IMR-90 (cell line): ENCODE measurements around the gene SCARB1. TPM values are rescaled to one million over a fixed set of nuclear protein-coding genes. Genes with fewer than 3 reads are reported as not detected.
"Not testable (repeated sequence)": the region's sequence is repeated elsewhere in the genome, so short reads cannot be mapped to it uniquely, and the experiment has no call there.

ENCODE experiments used
- ATAC-seq: fragments of 200-7000 bp; cut with Tn5 transposase; 2 replicates; pipeline ENCODE4 v1.9.1; 2020; ENCODE audit warnings: low read depth, mild to moderate bottlenecking, moderate library complexity
- BruUV-seq: library from RNA; stranded (reverse); fragments of 400-500 nt; replicated peaks from 2 replicates; lab custom pipeline; 2021; lab: Mats Ljungman, UMichigan
- CTCF ChIA-PET: fragments of 300-600 bp; formaldehyde crosslinking; extraction: SDS; loops from one replicate; lab custom pipeline; 2021; ENCODE audit warnings: antibody characterized with exemption; lab: Yijun Ruan, JAX
- POLR2A ChIA-PET: fragments of 300-600 bp; sonication (Branson Sonifier 250); formaldehyde crosslinking; loops from one replicate; lab custom pipeline; 2022; ENCODE audit warnings: antibody characterized with exemption; ENCODE audit not compliant: unreplicated experiment; lab: Charles Lee
- DNase-seq: peaks from one replicate; pipeline ENCODE4 v3.0.0; 2013
- H2AFZ ChIP-seq: replicated peaks from 2 replicates; pipeline ENCODE3; 2013; ENCODE audit warnings: low read length, mild to moderate bottlenecking; ENCODE audit not compliant: poor library complexity
- H2AK5ac ChIP-seq: 2 replicates; pipeline ENCODE4 v1.6.1; 2013; ENCODE audit warnings: low read depth, low read length, inconsistent platforms
- H2AK9ac ChIP-seq: replicated peaks from 2 replicates; pipeline ENCODE3; 2013; ENCODE audit warnings: mild to moderate bottlenecking, low read depth, low read length, moderate library complexity; ENCODE audit not compliant: poor library complexity
- H2BK120ac ChIP-seq: 2 replicates; pipeline ENCODE4 v1.6.1; 2013; ENCODE audit warnings: low read depth, low read length, inconsistent platforms
- H2BK15ac ChIP-seq: 3 replicates; pipeline ENCODE4 v1.6.1; 2013; ENCODE audit warnings: low read depth, low read length, inconsistent platforms
- H2BK20ac ChIP-seq: 2 replicates; pipeline ENCODE4 v1.6.1; 2013; ENCODE audit warnings: low read depth, mild to moderate bottlenecking, inconsistent platforms, low read length, moderate library complexity
- H2BK5ac ChIP-seq: 2 replicates; pipeline ENCODE4 v1.6.1; 2013; ENCODE audit warnings: mild to moderate bottlenecking, low read depth, low read length, inconsistent platforms; ENCODE audit not compliant: poor library complexity, severe bottlenecking
- H3K14ac ChIP-seq: replicated peaks from 2 replicates; pipeline ENCODE4 v1.6.1; 2013; ENCODE audit warnings: low read depth, low read length, inconsistent platforms
- H3K18ac ChIP-seq: 2 replicates; pipeline ENCODE4 v1.6.1; 2013; ENCODE audit warnings: low read depth, low read length, control low read depth
- H3K23ac ChIP-seq: 2 replicates; pipeline ENCODE4 v1.6.1; 2013; ENCODE audit warnings: low read depth, low read length, inconsistent platforms
- H3K27ac ChIP-seq: 2 replicates; pipeline ENCODE4 v1.5.1; 2013; ENCODE audit warnings: mild to moderate bottlenecking, control low read depth, low read length; ENCODE audit not compliant: insufficient read depth
- H3K27me3 ChIP-seq: 2 replicates; pipeline ENCODE4 v1.6.1; 2013; ENCODE audit warnings: low read length; ENCODE audit not compliant: control insufficient read depth, insufficient read depth
- H3K36me3 ChIP-seq: 2 replicates; pipeline ENCODE4 v1.6.1; 2013; ENCODE audit warnings: low read length, mixed read lengths; ENCODE audit not compliant: control insufficient read depth, insufficient read depth
- H3K4ac ChIP-seq: 2 replicates; pipeline ENCODE4 v1.6.1; 2013; ENCODE audit warnings: low read depth, low read length, inconsistent platforms
- H3K4me1 ChIP-seq: 2 replicates; pipeline ENCODE4 v1.6.1; 2013; ENCODE audit warnings: low read length, mixed read lengths; ENCODE audit not compliant: control insufficient read depth, insufficient read depth
- H3K4me2 ChIP-seq: 2 replicates; pipeline ENCODE4 v1.6.1; 2013; ENCODE audit warnings: low read depth, mild to moderate bottlenecking, control low read depth, low read length, moderate library complexity
- H3K4me3 ChIP-seq: 2 replicates; pipeline ENCODE4 v1.5.1; 2013; ENCODE audit warnings: low read depth, mild to moderate bottlenecking, control low read depth, low read length, moderate library complexity; ENCODE audit not compliant: insufficient read depth
- H3K56ac ChIP-seq: 2 replicates; pipeline ENCODE4 v1.6.1; 2013; ENCODE audit warnings: low read length, inconsistent platforms; ENCODE audit not compliant: insufficient read depth; ENCODE audit errors: extremely low read depth
- H3K79me1 ChIP-seq, 2 experiments: 2 replicates each; pipeline ENCODE4 v1.6.1; 2013; ENCODE audit warnings: low read length in 2 of 2, inconsistent platforms in 1 of 2, low read depth in 1 of 2
- H3K9ac ChIP-seq: 2 replicates; pipeline ENCODE4 v1.6.1; 2013; ENCODE audit warnings: low read depth, low read length, control low read depth
- H3K9me1 ChIP-seq: 2 replicates; pipeline ENCODE4 v1.6.1; 2013; ENCODE audit warnings: low read length, inconsistent platforms; ENCODE audit not compliant: insufficient read depth
- H3K9me3 ChIP-seq: 2 replicates; pipeline ENCODE4 v1.6.1; 2013; ENCODE audit warnings: low read length; ENCODE audit not compliant: control insufficient read depth, insufficient read depth
- H4K20me1 ChIP-seq: 2 replicates; pipeline ENCODE4 v1.6.1; 2013; ENCODE audit warnings: low read length, inconsistent platforms; ENCODE audit not compliant: insufficient read depth
- H4K5ac ChIP-seq: 2 replicates; pipeline ENCODE4 v1.6.1; 2013; ENCODE audit warnings: mild to moderate bottlenecking, low read depth, low read length, control low read depth
- H4K8ac ChIP-seq, 2 experiments: 2 replicates each; pipeline ENCODE4 v1.6.1; 2013; ENCODE audit warnings: low read depth in 2 of 2, low read length in 2 of 2, control low read depth in 1 of 2, inconsistent platforms in 1 of 2
- H4K91ac ChIP-seq: 2 replicates; pipeline ENCODE4 v1.6.1; 2013; ENCODE audit warnings: low read depth, low read length, inconsistent platforms; ENCODE audit not compliant: insufficient read depth
- RCOR1 ChIP-seq: IDR thresholded peaks from 2 replicates; pipeline ENCODE4 v1.6.1; 2012; ENCODE audit warnings: mild to moderate bottlenecking, low read length, improper control_type of control experiment; ENCODE audit not compliant: insufficient replicate concordance
- RFX5 ChIP-seq: IDR thresholded peaks from 2 replicates; pipeline ENCODE4 v1.8.0; 2012; ENCODE audit warnings: low read depth, mild to moderate bottlenecking, low read length, moderate library complexity
- USF2 ChIP-seq: fragments of 150-350 bp; IDR thresholded peaks from 2 replicates; pipeline ENCODE4 v1.6.1; 2017; ENCODE audit warnings: mild to moderate bottlenecking, antibody characterized with exemption, low read length, low read depth
- WGBS, 2 experiments: methylation state at CpG; one replicate each; pipeline versions ENCODE4 v1.1.5 to v1.1.7; 2013; ENCODE audit warnings: missing lambda C conversion rate in 2 of 2; ENCODE audit not compliant: insufficient read length in 1 of 2; ENCODE audit errors: extremely low coverage in 2 of 2; 5-methylcytosine and 5-hydroxymethylcytosine counted together
- dilution Hi-C: fragments of 300-500 bp; cut with HindIII; formaldehyde crosslinking; loops from one replicate; pipeline ENCODE4 v1.14.3; 2018; ENCODE audit warnings: low sequenced_read_pairs; ENCODE audit not compliant: unreplicated experiment
- in situ Hi-C: fragments of 300-500 bp; cut with MboI; formaldehyde crosslinking; loops from 3 replicates; pipeline ENCODE4 v1.14.3; 2019; ENCODE audit warnings: low sequenced_read_pairs, inconsistent platforms, mixed read lengths
- intact Hi-C: fragments of 100-400 bp; cut with micrococcal nuclease; formaldehyde crosslinking; loops from 2 replicates; pipeline ENCODE4 v1.10.0; 2022
- polyA plus RNA-seq, 3 experiments: library from polyadenylated mRNA; depleted of rRNA; stranded (reverse); fragments of >200 nt; gene quantifications; 2 replicates each; pipeline ENCODE4 v1.2.3, GENCODE V29; 2012; ENCODE audit warnings: low replicate concordance in 1 of 3
- total RNA-seq: library from RNA; depleted of rRNA; stranded (reverse); fragments of >200 nt; gene quantifications from 2 replicates; pipeline ENCODE4 v1.2.3, GENCODE V29; 2012

The SCARB1 gene
- total and polyA plus RNA-seq, 2 of the 4 experiments (the other 2 are of a cell fraction), result 3.0 to 24.8 TPM

- TF ChIP-seq RFX5, result no peak
- TF ChIP-seq USF2, result no peak
- TF ChIP-seq RCOR1, result no peak
These were observed 39.3 kb upstream of the SCARB1 start (continued) for GRCh38 chr12:124902916-124903315.

- intact Hi-C loops (loop anchor here (10.0 kb wide), 2 partner anchors 76 to 516 kb away; no protein-coding TSS in a partner anchor), in situ Hi-C loops (loop anchor here (5.0 kb wide), 1 partner anchor 859 kb away; no protein-coding TSS in a partner anchor), dilution Hi-C loops (no loop called here)
- DNase-seq (no peak), ATAC-seq (no peak)
- no peaks in the 10 kb centered on the region for H4K20me1 ChIP-seq
- H3K4me3 ChIP-seq, result no peak overlapping the region
- peaks cover 9% of the 10 kb centered on the region; the same call in 1 of the 2 replicates for H3K9me1 ChIP-seq
- H3K18ac ChIP-seq, result no peak overlapping the region
- peak overlapping the region; percentile 19; the same call in 1 of the 2 replicates for H2BK120ac ChIP-seq
- H3K4ac ChIP-seq, result peak overlapping the region; percentile 12; the same call in 1 of the 2 replicates
- peaks cover 14% of the 10 kb centered on the region for H3K4me1 ChIP-seq
- no peak overlapping the region for H2AK9ac ChIP-seq
- no peak overlapping the region for H3K27ac ChIP-seq
- H2BK15ac ChIP-seq, result no peak overlapping the region
- H4K8ac ChIP-seq, result no peak overlapping the region
- H3K56ac ChIP-seq, result no peak overlapping the region
- H3K27me3 ChIP-seq, result no peaks in the 10 kb centered on the region
- H3K9me3 ChIP-seq, result no peaks in the 10 kb centered on the region
- H2AK5ac ChIP-seq, result no peak overlapping the region
- H3K79me1 ChIP-seq, result 0 out of 4 replicates have a peak, but pooled peaks cover 0 to 3% of the 10 kb centered on the region in 2 experiments
- no peaks in the 10 kb centered on the region for H3K36me3 ChIP-seq
- no CpG with 5 or more reads among the region's 3 CpGs for WGBS, 2 experiments
- POLR2A ChIA-PET, result no interaction called here
- no peak overlapping the region for H3K23ac ChIP-seq
- BruUV-seq, result no TSS peak
- no peak overlapping the region for H2AFZ ChIP-seq
- no peak for TF ChIP-seq RFX5
- H3K4me2 ChIP-seq, result no peak overlapping the region
- no peak overlapping the region for H2BK20ac ChIP-seq
- no peak overlapping the region for H3K9ac ChIP-seq
- no peak overlapping the region for H3K14ac ChIP-seq
- CTCF ChIA-PET, result interaction anchor here (0.6 kb wide), 2 partner anchors 16 to 53 kb away, joined by 3 read pairs; no protein-coding TSS in a partner anchor
- no peak overlapping the region for H4K91ac ChIP-seq
- no peak overlapping the region for H4K5ac ChIP-seq
- H2BK5ac ChIP-seq, result no peak overlapping the region
These were observed 37.3 kb upstream of the SCARB1 start for GRCh38 chr12:124901003-124901402.

DNA sequence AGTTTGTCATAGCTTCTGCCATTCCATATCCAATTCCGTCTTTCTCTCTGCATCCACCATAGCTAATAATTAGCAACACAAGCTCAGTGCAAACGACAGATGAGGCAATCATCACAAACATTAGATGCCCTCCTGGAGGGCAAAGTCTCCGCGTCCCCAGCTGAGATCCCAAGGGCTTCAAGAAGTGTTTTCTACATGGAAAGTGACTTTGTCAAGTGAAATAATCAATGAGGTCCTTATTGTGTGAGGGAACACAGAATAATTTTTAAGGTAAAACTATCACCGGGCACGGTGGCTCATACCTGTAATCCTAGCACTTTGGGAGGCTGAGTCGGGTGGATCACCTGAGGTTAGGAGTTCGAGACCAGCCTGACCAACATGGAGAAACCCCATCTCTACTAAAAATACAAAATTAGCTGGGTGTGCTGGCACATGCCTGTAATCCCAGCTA is 36.7 kb upstream of the SCARB1 start:
- POLR2A ChIA-PET, dilution Hi-C loops: not testable (repeated sequence)

More for the DNA sequence above, 36.7 kb upstream of the SCARB1 start:
- DNase-seq, H2AK9ac ChIP-seq, H4K8ac ChIP-seq, H4K20me1 ChIP-seq, H2BK5ac ChIP-seq, BruUV-seq, H2BK20ac ChIP-seq, H2BK120ac ChIP-seq, H3K4ac ChIP-seq, ATAC-seq, H3K23ac ChIP-seq, H4K5ac ChIP-seq, H3K27ac ChIP-seq, H3K36me3 ChIP-seq, H3K56ac ChIP-seq, H3K9me3 ChIP-seq, H3K9ac ChIP-seq, H3K4me3 ChIP-seq, H4K91ac ChIP-seq, H3K4me2 ChIP-seq, H3K18ac ChIP-seq, H2AFZ ChIP-seq, H3K27me3 ChIP-seq, H3K79me1 ChIP-seq, H3K14ac ChIP-seq, H2BK15ac ChIP-seq: not testable (repeated sequence)
- Histone ChIP-seq H2AK5ac (peak overlapping the region; percentile 64; the same call in 1 of the 2 replicates), H3K4me1 (peaks cover 15% of the 10 kb centered on the region), H3K9me1 (peaks cover 10% of the 10 kb centered on the region)
- intact Hi-C loops, result loop anchor here (10.0 kb wide), 2 partner anchors 76 to 516 kb away; no protein-coding TSS in a partner anchor
- no CpG with 5 or more reads among the region's 8 CpGs for WGBS, 2 experiments
- CTCF ChIA-PET, result interaction anchor here (0.6 kb wide), 1 partner anchor 54 kb away, joined by 3 read pairs; no protein-coding TSS in a partner anchor
- in situ Hi-C loops, result loop anchor here (5.0 kb wide), 1 partner anchor 858 kb away; no protein-coding TSS in a partner anchor
